Measurements from ENCODE around the gene TMOD1.

- TF ChIP-seq GATA3 (IDR thresholded peaks at IDR 0.05; ENCODE audit: low read depth, low read length) (no peak), GATA2 (IDR thresholded peaks at IDR 0.05; ENCODE audit: low read depth, low read length) (no peak)
Observed at GRCh38 chr9:97553841-97554240, 52.4 kb downstream of the TMOD1 start.

Data from SH-SY5Y (cell line).